Femur (tissue), 1 donor: ENCODE results near the gene RAX2.
"Not testable (repeated sequence)": the region's sequence is repeated elsewhere in the genome, so short reads cannot be mapped to it uniquely, and the experiment has no call there.

ENCODE experiments used
- DNase-seq: peaks from one replicate; pipeline ENCODE4 v3.0.0-alpha.2; 2017

Gene RAX2

DNA sequence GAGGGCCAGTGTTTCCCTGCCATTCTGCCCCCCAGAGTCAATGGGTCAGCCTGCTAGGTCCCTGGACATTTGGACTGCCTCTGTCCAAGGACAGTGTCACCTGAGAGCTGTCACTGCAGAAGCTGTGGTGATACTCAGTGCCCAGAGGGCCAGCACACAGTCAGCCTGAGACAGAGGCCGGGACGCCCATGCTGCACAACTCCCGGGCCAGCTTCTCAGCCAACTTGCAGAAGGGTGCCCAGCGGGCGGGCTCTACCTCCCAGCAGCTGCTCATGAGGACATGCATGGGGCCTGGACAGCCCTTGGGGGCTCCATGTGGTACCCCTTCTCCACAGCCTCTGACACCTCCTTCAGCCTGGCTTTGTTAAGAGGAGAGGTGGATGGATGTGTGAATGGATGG lies 3.8 kb upstream of the RAX2 start:
- DNase-seq, result no peak

DNA sequence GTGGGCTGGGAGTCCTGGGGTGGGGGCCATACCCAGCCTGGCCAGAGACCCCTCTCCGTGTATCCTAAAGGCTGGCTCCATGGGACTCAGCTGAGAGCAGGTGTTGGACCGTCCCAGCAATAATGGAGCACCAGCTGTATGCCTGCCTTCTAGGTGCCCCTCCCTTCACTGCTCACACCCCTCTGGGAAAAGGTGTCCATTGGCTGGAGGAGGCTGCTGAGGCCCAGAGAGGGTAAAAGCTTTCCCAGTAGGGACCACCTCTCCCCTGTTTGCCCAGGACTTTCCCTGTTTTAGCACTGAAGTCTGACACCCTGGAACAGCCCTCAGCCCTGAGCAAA lies 3.3 kb upstream of the RAX2 start:
- DNase-seq, result no peak

DNA sequence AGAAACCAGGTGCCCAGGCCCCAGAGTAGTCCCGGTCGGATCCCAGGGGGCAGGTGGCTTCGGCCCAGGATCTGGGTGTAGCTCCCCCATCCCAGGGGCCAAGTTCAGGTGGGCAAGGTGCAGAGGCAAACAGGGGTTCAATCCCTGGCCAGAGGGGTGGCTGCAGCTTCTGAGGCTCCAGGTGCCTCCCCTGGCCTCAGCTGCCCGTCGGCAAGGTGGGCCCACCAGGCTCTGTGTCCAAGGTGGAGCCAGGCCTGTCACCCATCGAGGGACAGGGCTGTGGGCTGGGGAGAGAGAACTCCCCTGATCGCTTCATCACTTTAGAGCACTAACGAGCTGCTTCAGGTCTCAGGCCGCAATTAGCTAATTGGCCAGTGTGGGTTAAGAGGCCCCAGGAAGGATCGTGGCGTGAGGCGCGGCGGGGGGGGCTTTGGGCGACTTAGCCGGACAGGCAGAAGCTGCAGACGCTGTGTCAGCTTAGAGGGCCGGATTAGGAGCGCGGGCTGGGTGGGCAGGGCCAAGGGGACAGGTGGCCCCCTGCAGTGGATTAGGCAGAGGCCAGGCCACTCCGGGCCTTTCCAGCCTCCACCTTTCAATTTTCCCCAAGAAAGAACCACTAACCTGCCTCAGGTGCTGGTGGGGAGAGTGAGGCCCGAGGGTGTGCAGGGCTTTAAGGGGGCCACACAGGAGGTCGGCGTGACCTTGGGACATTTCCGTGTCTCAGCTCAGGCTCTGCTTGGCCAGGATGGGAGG lies 2.8 kb upstream of the RAX2 start:
- no peak for DNase-seq

DNA sequence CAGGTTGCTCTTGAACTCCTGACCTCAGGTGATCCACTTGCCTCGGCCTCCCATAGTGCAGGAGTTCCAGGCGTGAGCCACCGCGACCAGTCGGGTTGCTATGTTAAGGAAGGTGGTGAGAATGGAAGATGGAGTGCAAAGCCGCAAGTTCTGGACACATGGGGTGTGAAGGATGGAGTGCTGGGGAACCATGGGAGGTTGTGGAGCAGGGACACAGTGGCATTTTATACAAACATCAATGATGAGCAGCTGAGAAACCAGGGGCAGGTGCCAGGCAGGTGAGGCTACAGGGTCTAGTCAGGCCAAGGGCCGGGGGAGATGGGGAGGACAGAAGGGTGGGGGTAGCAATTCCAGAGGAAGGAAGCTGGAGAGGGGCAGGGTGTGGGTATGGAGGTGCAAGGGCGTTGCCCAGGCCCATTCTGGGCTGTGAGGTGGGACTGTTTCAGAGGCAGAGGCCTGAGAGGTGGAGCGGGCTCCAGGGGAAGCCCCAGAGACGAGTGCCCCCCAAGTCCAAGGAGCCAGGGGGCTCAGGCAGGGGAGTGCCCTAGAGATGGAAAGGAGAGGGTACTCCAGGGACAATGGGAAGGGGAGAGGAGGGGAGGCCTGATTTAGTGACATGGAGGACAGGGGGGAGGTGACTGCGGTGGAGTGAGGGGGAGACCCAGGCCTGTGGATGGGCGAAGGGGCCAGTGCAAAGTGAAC lies 1.9 kb upstream of the RAX2 start:
- no peak for DNase-seq

- DNase-seq, result no peak
Measured at GRCh38 chr19:3771000-3771905, 775 bp downstream of the RAX2 start.

DNA sequence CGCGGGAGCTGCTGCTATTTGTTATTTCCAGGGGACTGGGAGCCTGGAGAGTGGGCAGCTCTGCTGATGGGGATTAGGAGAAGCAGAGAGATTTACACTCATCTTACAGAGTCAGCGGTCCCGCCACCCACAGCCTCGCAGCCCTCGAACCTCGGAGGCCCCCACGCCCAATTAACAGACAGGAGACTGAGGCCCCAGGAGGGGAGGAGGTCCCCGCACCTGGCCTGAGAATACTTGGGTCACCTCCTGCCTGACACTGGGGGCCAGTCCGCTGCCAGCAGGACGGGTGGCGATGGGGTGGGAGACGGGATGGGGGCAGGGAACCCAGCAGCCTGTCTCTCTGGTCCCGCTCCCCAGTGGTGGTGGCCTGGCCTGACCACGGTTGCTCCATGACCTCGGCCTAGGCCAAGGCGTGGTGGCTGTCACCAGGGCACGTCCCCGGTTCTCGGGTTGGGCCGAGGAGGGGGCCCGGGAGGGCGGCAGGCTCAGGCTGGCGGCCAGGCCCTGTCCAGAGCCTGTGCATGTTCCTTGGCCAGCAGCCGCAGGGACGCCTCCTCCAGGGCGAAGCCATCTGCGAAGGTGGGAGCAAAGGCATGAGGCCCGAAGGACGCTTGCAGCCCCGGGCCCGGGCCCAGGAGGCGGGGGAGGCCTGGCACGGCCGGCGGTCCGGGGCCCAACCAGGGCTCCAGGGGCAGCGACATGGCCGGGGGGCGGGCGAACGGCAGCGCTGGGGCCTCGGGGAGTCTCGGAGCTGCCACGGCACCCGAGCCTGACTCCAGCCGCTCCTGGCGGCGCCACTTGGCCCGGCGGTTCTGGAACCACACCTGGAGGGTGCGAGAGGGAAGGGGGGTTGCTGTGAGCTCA lies 1.7 kb downstream of the RAX2 start:
- DNase-seq, result no peak

DNA sequence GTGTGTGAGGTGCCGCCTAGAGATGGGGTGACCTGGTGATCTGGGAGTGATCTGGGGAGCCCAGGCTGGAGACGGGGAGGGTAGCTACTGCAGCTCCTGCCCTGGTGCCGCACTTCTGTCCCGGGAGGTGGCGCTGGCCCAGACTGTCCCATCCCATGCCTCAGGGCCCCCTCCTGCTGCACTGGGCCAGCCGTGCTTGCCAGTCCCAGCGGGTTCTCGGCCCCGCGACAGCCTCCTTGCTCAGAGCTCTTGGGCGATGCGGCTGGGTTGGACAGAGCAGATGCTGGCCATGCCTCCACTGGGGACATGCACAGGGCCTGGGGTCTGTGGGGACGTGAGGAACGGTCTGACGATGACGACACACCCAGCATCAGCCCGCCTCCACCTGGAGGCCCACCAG lies 2.5 kb downstream of the RAX2 start:
- no peak for DNase-seq

GRCh38 chr19:3768748-3769099 lies 3.3 kb downstream of the RAX2 start:
- DNase-seq, result no peak

DNA sequence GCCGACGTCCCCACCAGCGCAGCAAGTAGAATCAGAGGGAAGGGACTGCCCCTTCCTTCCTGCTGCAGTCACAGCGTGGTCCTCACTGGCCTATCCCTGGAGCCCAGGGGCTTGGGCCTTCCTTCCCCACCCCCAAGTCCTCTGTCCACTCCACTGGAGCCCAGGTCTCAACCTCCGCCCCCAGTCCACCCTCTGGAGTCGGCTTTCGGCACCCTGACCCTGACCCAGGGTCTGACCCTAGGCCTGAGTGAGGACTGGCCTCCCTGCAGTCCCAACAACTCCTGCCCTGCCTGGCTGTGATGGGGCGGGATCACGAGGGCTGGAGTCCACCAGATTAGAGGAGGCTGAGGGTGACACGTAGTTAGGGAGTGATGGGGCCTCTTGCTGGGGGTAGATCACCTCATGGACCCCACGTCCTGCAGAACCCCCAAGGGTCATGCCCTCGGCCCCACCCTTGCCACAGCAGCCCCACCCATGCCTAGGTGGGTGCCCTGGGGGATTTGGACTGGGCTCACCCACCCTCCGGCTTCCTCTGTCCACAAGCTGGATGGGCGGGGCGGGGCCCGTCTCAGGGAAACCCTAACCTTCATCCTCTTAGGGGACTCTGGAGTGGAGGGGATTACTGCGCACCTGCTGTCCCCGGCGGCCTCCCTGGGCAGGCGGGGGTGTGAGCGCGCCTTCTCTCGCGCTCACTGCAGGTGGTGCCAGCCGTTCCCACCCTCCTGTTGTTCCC lies 3.8 kb downstream of the RAX2 start:
- DNase-seq, result no peak

DNA sequence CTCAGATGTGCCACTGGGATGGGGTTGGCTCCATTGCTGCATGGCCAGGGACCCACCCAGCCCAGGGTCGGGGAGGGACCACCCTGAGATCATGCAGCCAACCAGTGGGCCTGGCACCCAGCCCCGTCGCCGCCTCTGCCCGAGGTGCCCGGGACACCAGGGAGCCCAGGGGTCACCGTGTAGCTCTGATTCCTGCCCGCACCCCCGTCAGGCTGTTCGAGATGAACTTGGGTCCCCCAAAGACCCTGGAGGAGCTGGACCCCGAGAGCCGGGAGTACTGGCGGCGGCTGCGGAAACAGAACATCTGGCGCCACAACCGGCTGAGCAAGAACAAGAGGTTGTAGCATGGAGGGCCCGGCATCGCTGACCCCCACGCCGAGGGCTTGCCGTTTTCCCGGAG lies 5.0 kb downstream of the RAX2 start:
- DNase-seq, result no peak

DNA sequence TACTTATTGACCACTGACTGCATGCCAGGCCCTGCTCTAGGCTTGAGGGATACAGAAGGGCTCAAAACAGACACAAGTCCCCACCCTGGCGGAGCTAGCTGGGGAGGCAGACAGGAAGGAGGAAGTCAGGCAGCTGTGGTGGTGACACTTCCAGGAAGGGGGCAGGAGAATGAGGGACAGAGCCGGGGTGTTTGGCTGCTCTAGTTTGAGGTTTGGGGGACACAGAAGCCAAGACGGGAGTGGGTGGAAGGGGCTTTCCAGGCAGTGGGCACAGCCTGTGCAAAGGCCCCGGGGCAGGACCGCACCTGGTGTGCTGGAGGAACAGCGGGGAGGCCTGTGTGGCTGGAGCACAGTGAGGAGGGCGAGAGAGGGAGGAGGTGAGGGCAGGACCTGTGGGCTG lies 5.5 kb downstream of the RAX2 start:
- DNase-seq, result no peak

- DNase-seq, result not testable (repeated sequence)
Measured at GRCh38 chr19:3765757-3766156, 6.3 kb downstream of the RAX2 start.

- DNase-seq, result no peak
Measured at GRCh38 chr19:3765121-3765520, 6.9 kb downstream of the RAX2 start.

- peak; percentile 100 for DNase-seq
Measured at GRCh38 chr19:3762501-3763459, 9.2 kb downstream of the RAX2 start, which contains the start of gene MRPL54. MRPL54 (plus strand) TSS chr19:3762682; CDS start chr19:3762701, 19 bp downstream.

DNA sequence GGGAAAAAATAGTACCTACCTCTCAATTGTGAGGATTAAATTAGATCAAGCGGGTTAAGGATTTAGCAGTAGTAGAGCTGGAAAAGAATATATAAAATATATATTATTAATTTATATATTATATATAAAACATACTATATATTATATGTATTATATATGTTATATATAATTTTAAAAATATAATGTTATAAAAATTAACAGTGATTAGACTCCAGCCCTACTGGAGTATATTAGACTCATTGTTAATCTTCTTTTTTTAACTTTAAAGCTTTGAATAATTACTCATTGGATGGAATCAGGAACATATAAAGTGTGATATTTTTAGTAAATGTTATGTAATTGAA lies 9.9 kb downstream of the RAX2 start:
- no peak for DNase-seq

GRCh38 chr19:3761382-3762129 lies 10.5 kb downstream of the RAX2 start, which contains the start of gene APBA3:
APBA3 (minus strand) TSS chr19:3761692; CDS start chr19:3760264, 1,428 bp downstream.
- DNase-seq, result peak; percentile 94

- no peak for DNase-seq
Measured at GRCh38 chr19:3760871-3761361, 11.1 kb downstream of the RAX2 start.

- DNase-seq, result no peak
Measured at GRCh38 chr19:3759482-3760254, 12.4 kb downstream of the RAX2 start.

DNA sequence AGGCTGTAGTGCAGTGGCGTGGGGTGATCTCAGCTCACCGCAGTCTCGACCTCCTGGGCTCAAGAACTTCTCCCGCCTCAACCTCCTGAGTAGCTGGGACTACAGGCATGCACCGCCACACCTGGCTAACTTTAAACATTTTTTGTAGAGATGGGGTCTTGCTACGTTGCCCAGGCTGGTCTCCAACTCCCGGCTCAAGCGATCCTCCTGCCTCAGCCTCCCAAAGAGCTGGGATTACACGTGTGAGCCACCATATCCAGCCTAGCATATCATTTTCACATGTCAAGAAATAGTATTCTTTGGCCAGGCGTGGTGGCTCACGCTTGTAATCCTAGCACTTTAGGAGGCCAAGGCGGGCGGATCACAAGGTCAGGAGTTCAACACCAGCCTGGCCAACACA lies 13.7 kb downstream of the RAX2 start:
- not testable (repeated sequence) for DNase-seq
